HCT116 (cell line): ENCODE results near the gene RTL10.

Source experiments
- CBX3 ChIP-seq: IDR thresholded peaks from 2 replicates; pipeline ENCODE4 v1.6.1; 2012; ENCODE audit warnings: low read depth
- EGR1 ChIP-seq: IDR thresholded peaks from 2 replicates; pipeline ENCODE4 v1.6.1; 2012; ENCODE audit warnings: low read depth
- EZH2 ChIP-seq: fragments of 200-600 bp; sonication (generic); IDR thresholded peaks from 2 replicates; pipeline ENCODE4 v1.6.1; 2017; ENCODE audit warnings: antibody characterized with exemption, mixed run types
- EZH2phosphoT487 ChIP-seq: fragments of 200-600 bp; IDR thresholded peaks from 2 replicates; pipeline ENCODE4 v1.6.1; 2018; ENCODE audit warnings: antibody characterized with exemption, borderline replicate concordance
- POLR2A ChIP-seq: IDR thresholded peaks from 2 replicates; pipeline ENCODE4 v1.7.0; 2011; ENCODE audit warnings: borderline replicate concordance; ENCODE audit not compliant: insufficient read depth, insufficient read length; ENCODE audit errors: extremely low read depth
- TCF7L2 ChIP-seq: IDR thresholded peaks from 2 replicates; pipeline ENCODE4 v1.7.0; 2011; ENCODE audit warnings: borderline replicate concordance, inconsistent platforms; ENCODE audit not compliant: insufficient read depth, insufficient read length; ENCODE audit errors: extremely low read depth
- YY1 ChIP-seq: IDR thresholded peaks from 2 replicates; pipeline ENCODE4 v1.6.1; 2011; ENCODE audit warnings: low read length, low read depth, moderate library complexity, mild to moderate bottlenecking; ENCODE audit not compliant: insufficient replicate concordance; ENCODE audit errors: extremely low read depth
- ZNF274 ChIP-seq: fragments of 200-500 bp; sonication (Bioruptor generic); IDR thresholded peaks from 2 replicates; pipeline ENCODE4 v1.6.1; 2014; ENCODE audit warnings: mild to moderate bottlenecking, low read depth, low read length, inconsistent platforms
- TF ChIP-seq, protein P1 (sequence below), 3 experiments: fragments of 200-600 bp in 1 of 3; sonication (generic) in 1 of 3; IDR thresholded peaks in 2 of 3; conservative IDR thresholded peaks in 1 of 3; 2 replicates each; pipeline ENCODE4 v1.5.1; 2012 to 2017; ENCODE audit warnings: low read depth in 2 of 3, low read length in 2 of 3, antibody characterized with exemption in 1 of 3, borderline replicate concordance in 1 of 3, control low read depth in 1 of 3, mild to moderate bottlenecking in 1 of 3, mixed read lengths in 1 of 3, mixed run types in 1 of 3, moderate library complexity in 1 of 3; ENCODE audit not compliant: insufficient read depth in 1 of 3
- TF ChIP-seq, protein P2 (sequence below): IDR thresholded peaks from 2 replicates; pipeline ENCODE4 v1.6.1; 2012; ENCODE audit warnings: low read depth

DNA sequence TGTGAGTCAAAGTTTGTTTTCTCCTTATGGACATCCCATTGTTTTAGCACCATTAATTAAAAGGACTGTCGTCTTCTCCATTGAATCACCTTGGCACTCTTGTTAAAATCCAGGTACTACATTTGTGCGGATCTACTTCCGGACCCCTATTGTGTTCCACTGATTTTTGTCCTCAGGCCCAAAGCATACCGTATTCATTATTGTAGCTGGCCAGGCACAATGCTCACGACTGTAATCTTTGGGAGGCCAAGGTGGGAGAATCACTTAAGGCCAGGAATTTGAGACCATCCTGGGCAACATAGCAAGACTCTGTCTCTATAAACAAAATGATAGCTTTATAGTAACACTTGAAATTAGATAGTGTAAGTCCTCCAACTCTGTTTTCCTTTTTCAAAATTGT lies 8.9 kb upstream of the RTL10 start:
- TF ChIP-seq ZNF274 (no peak), EGR1 (no peak), YY1 (no peak), POLR2A (no peak), EZH2phosphoT487 (no peak), EZH2 (no peak), CBX3 (no peak), TCF7L2 (no peak)
- TF ChIP-seq, protein P1, sequence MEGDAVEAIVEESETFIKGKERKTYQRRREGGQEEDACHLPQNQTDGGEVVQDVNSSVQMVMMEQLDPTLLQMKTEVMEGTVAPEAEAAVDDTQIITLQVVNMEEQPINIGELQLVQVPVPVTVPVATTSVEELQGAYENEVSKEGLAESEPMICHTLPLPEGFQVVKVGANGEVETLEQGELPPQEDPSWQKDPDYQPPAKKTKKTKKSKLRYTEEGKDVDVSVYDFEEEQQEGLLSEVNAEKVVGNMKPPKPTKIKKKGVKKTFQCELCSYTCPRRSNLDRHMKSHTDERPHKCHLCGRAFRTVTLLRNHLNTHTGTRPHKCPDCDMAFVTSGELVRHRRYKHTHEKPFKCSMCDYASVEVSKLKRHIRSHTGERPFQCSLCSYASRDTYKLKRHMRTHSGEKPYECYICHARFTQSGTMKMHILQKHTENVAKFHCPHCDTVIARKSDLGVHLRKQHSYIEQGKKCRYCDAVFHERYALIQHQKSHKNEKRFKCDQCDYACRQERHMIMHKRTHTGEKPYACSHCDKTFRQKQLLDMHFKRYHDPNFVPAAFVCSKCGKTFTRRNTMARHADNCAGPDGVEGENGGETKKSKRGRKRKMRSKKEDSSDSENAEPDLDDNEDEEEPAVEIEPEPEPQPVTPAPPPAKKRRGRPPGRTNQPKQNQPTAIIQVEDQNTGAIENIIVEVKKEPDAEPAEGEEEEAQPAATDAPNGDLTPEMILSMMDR (IDR thresholded peaks at IDR 0.05 in 2 of 3, conservative IDR thresholded peaks at IDR 0.05 in 1 of 3; ENCODE audit: borderline replicate concordance in 1 of 3, insufficient read depth in 1 of 3, low read depth in 2 of 3, low read length in 2 of 3) = no peak
- TF ChIP-seq, protein P2, sequence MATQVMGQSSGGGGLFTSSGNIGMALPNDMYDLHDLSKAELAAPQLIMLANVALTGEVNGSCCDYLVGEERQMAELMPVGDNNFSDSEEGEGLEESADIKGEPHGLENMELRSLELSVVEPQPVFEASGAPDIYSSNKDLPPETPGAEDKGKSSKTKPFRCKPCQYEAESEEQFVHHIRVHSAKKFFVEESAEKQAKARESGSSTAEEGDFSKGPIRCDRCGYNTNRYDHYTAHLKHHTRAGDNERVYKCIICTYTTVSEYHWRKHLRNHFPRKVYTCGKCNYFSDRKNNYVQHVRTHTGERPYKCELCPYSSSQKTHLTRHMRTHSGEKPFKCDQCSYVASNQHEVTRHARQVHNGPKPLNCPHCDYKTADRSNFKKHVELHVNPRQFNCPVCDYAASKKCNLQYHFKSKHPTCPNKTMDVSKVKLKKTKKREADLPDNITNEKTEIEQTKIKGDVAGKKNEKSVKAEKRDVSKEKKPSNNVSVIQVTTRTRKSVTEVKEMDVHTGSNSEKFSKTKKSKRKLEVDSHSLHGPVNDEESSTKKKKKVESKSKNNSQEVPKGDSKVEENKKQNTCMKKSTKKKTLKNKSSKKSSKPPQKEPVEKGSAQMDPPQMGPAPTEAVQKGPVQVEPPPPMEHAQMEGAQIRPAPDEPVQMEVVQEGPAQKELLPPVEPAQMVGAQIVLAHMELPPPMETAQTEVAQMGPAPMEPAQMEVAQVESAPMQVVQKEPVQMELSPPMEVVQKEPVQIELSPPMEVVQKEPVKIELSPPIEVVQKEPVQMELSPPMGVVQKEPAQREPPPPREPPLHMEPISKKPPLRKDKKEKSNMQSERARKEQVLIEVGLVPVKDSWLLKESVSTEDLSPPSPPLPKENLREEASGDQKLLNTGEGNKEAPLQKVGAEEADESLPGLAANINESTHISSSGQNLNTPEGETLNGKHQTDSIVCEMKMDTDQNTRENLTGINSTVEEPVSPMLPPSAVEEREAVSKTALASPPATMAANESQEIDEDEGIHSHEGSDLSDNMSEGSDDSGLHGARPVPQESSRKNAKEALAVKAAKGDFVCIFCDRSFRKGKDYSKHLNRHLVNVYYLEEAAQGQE = no peak
